ENCODE data around the gene COX4I1. TPM values are rescaled to one million over a fixed set of nuclear protein-coding genes. Genes with fewer than 3 reads are reported as not detected.
"Not testable (repeated sequence)": the region's sequence is repeated elsewhere in the genome, so short reads cannot be mapped to it uniquely, and the experiment has no call there.

The COX4I1 gene
- total RNA-seq, 2 donors from 2014 or later, result 273 to 322 TPM

- no peak for DNase-seq (ENCODE audit: low spot score)
- intact Hi-C loops (cut with DNase I), result no loop called here
These were observed 4.8 kb upstream of the COX4I1 start for GRCh38 chr16:85794696-85795095.

- intact Hi-C loops (cut with DNase I), result no loop called here
- no peak for DNase-seq (ENCODE audit: low spot score)
These were observed 3.3 kb upstream of the COX4I1 start for GRCh38 chr16:85796152-85796551.

GRCh38 chr16:85796599-85796998 lies 2.9 kb upstream of the COX4I1 start:
- intact Hi-C loops (cut with DNase I), result no loop called here
- no peak for DNase-seq (ENCODE audit: low spot score)

GRCh38 chr16:85798283-85798776 lies 1.2 kb upstream of the COX4I1 start:
- intact Hi-C loops (cut with DNase I), result no loop called here
- DNase-seq (ENCODE audit: low spot score), result no peak

- DNase-seq (ENCODE audit: low spot score), result no peak
- intact Hi-C loops (cut with DNase I), result no loop called here
These were observed 496 bp upstream of the COX4I1 start for GRCh38 chr16:85798901-85799496.

GRCh38 chr16:85800321-85800669 lies 800 bp downstream of the COX4I1 start:
- intact Hi-C loops (cut with DNase I), result no loop called here

GRCh38 chr16:85803570-85803969 lies 4.1 kb downstream of the COX4I1 start:
- intact Hi-C loops (cut with DNase I), result no loop called here
- no peak for DNase-seq (ENCODE audit: low spot score)

More at GRCh38 chr16:85800321-85800669, 800 bp downstream of the COX4I1 start:
- DNase-seq (ENCODE audit: low spot score), result no peak

- DNase-seq (ENCODE audit: low spot score), result no peak
- intact Hi-C loops (cut with DNase I), result no loop called here
These were observed 6.0 kb downstream of the COX4I1 start for GRCh38 chr16:85805442-85806045.

- intact Hi-C loops (cut with DNase I), result no loop called here
- DNase-seq (ENCODE audit: low spot score), result no peak
These were observed 7.0 kb downstream of the COX4I1 start for GRCh38 chr16:85806539-85806938.

- DNase-seq (ENCODE audit: low spot score); intact Hi-C loops (cut with DNase I): not testable (repeated sequence)
These were observed 7.8 kb downstream of the COX4I1 start for GRCh38 chr16:85807340-85807739.

- intact Hi-C loops (cut with DNase I); DNase-seq (ENCODE audit: low spot score): not testable (repeated sequence)
These were observed 8.6 kb downstream of the COX4I1 start for GRCh38 chr16:85808104-85808503.

- no peak for DNase-seq (ENCODE audit: low spot score)
- intact Hi-C loops (cut with DNase I), result no loop called here
These were observed 9.4 kb downstream of the COX4I1 start for GRCh38 chr16:85808926-85809325.

- intact Hi-C loops (cut with DNase I), result no loop called here
- DNase-seq (ENCODE audit: low spot score), result no peak
These were observed 10.2 kb downstream of the COX4I1 start for GRCh38 chr16:85809645-85810044.

GRCh38 chr16:85810097-85810741 lies 10.7 kb downstream of the COX4I1 start:
- no peak for DNase-seq (ENCODE audit: low spot score)
- intact Hi-C loops (cut with DNase I), result no loop called here

- no peak for DNase-seq (ENCODE audit: low spot score)
- intact Hi-C loops (cut with DNase I), result no loop called here
These were observed 11.2 kb downstream of the COX4I1 start for GRCh38 chr16:85810742-85811115.

- DNase-seq (ENCODE audit: low spot score), result no peak
- intact Hi-C loops (cut with DNase I), result no loop called here
These were observed 12.7 kb downstream of the COX4I1 start for GRCh38 chr16:85812031-85812807.

- intact Hi-C loops (cut with DNase I), result no loop called here
- no peak for DNase-seq (ENCODE audit: low spot score)
These were observed 13.6 kb downstream of the COX4I1 start for GRCh38 chr16:85812811-85813700.

GRCh38 chr16:85816159-85816558 lies 16.7 kb downstream of the COX4I1 start:
- DNase-seq (ENCODE audit: low spot score), result no peak

GRCh38 chr16:85817195-85817594 lies 17.7 kb downstream of the COX4I1 start:
- DNase-seq (ENCODE audit: low spot score); intact Hi-C loops (cut with DNase I): not testable (repeated sequence)

More at GRCh38 chr16:85816159-85816558, 16.7 kb downstream of the COX4I1 start:
- intact Hi-C loops (cut with DNase I), result no loop called here

All from posterior vena cava (tissue), 2 donors.